Activated CD8-positive, alpha-beta T cell treated with anti-CD3 and anti-CD28 coated beads, Interleukin-2, amount 10 ng/mL, durations not matched to agents 7 days and 5 days (primary cell): ENCODE data around the gene AFDN. TPM values are rescaled to one million over a fixed set of nuclear protein-coding genes. Genes with fewer than 3 reads are reported as not detected.

Experiments used
- ATAC-seq: fragments of 150-1000 bp; cut with Tn5 transposase; one replicate; pipeline ENCODE4 v1.10.0; 2021; ENCODE audit warnings: moderate library complexity
- CTCF ChIA-PET: fragments of 350-600 bp; sonication (Branson Sonifier 250); formaldehyde crosslinking; loops from one replicate; lab custom pipeline; 2021; ENCODE audit warnings: antibody characterized with exemption; lab: Charles Lee
- POLR2A ChIA-PET: fragments of 350-600 bp; sonication (Branson Sonifier 250); formaldehyde crosslinking; loops from one replicate; lab custom pipeline; 2021; ENCODE audit warnings: antibody characterized with exemption; lab: Charles Lee
- DNase-seq: peaks from one replicate; pipeline ENCODE4 v3.0.0-alpha.2; 2020
- H3K27ac Mint-ChIP-seq: one replicate; pipeline ENCODE4 v1.8.0; 2021; ENCODE audit warnings: mild to moderate bottlenecking, mixed read lengths
- H3K27me3 Mint-ChIP-seq: one replicate; pipeline ENCODE4 v1.8.0; 2021; ENCODE audit warnings: low read depth, mixed read lengths
- H3K36me3 Mint-ChIP-seq: one replicate; pipeline ENCODE4 v1.8.0; 2021; ENCODE audit warnings: low read depth, mixed read lengths
- H3K4me1 Mint-ChIP-seq: one replicate; pipeline ENCODE4 v1.8.0; 2021; ENCODE audit warnings: low read depth, mixed read lengths
- H3K4me3 Mint-ChIP-seq: one replicate; pipeline ENCODE4 v1.8.0; 2021; ENCODE audit warnings: mild to moderate bottlenecking, mixed read lengths
- H3K9me3 Mint-ChIP-seq: one replicate; pipeline ENCODE4 v1.8.0; 2022; ENCODE audit warnings: mixed read lengths; ENCODE audit not compliant: insufficient read depth
- total RNA-seq, 2 experiments: library from RNA; stranded (reverse); gene quantifications; one replicate each; pipeline ENCODE4 v1.2.3, GENCODE V29; 2021

Gene AFDN
- total RNA-seq, 2 experiments from 2014 or later = 20.9 to 24.2 TPM

GRCh38 chr6:167811442-167812087 is 15.1 kb upstream of the AFDN start:
- Mint-ChIP-seq H3K27ac (no peak overlapping the region), H3K27me3 (peaks cover 16% of the 10 kb centered on the region), H3K4me3 (no peak overlapping the region), H3K9me3 (no peaks in the 10 kb centered on the region), H3K36me3 (no peaks in the 10 kb centered on the region), H3K4me1 (no peaks in the 10 kb centered on the region)
- POLR2A ChIA-PET = no interaction called here
- no peak for ATAC-seq
- no peak for DNase-seq
- CTCF ChIA-PET = no interaction called here

- CTCF ChIA-PET = no interaction called here
- Mint-ChIP-seq H3K36me3 (no peaks in the 10 kb centered on the region), H3K4me1 (no peaks in the 10 kb centered on the region), H3K27me3 (peaks cover 16% of the 10 kb centered on the region), H3K9me3 (no peaks in the 10 kb centered on the region), H3K4me3 (no peak overlapping the region), H3K27ac (no peak overlapping the region)
- DNase-seq (no peak), ATAC-seq (no peak)
- POLR2A ChIA-PET = no interaction called here
Observed at GRCh38 chr6:167812088-167812487, 14.6 kb upstream of the AFDN start.

GRCh38 chr6:167815296-167815980 is 11.3 kb upstream of the AFDN start:
- H3K36me3 Mint-ChIP-seq = no peaks in the 10 kb centered on the region
- no peaks in the 10 kb centered on the region for H3K9me3 Mint-ChIP-seq
- no peak overlapping the region for H3K27ac Mint-ChIP-seq
- ATAC-seq = no peak
- ChIA-PET CTCF (no interaction called here), POLR2A (no interaction called here)
- peaks cover 3% of the 10 kb centered on the region for H3K4me1 Mint-ChIP-seq
- H3K4me3 Mint-ChIP-seq = no peak overlapping the region
- H3K27me3 Mint-ChIP-seq = peaks cover 29% of the 10 kb centered on the region
- no peak for DNase-seq

DNA sequence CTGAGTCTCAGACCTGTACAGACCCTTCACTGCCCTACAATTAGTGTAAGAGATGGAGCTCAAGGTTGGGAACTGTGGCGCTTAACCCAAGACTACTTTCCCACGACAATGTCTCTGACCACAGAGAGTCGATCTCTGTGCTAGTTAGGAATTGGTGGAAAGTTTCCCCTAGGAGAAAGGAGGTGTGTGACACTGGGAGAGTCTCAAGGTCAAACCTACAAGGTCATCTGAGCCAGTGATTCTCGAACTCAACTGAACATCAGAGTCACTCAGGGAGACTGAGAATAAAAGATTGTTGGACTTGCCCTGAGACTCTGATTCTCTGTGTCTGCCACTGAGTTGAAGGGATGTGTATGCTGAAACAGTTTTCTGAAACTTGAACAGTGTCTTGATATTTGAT is 9.7 kb upstream of the AFDN start:
- H3K4me1 Mint-ChIP-seq = peaks cover 3% of the 10 kb centered on the region
- H3K9me3 Mint-ChIP-seq = no peaks in the 10 kb centered on the region
- no peak for DNase-seq
- CTCF ChIA-PET = no interaction called here
- ATAC-seq = no peak
- H3K27ac Mint-ChIP-seq = no peak overlapping the region
- no peaks in the 10 kb centered on the region for H3K36me3 Mint-ChIP-seq
- H3K27me3 Mint-ChIP-seq = peaks cover 26% of the 10 kb centered on the region
- no peak overlapping the region for H3K4me3 Mint-ChIP-seq
- POLR2A ChIA-PET = no interaction called here

DNA sequence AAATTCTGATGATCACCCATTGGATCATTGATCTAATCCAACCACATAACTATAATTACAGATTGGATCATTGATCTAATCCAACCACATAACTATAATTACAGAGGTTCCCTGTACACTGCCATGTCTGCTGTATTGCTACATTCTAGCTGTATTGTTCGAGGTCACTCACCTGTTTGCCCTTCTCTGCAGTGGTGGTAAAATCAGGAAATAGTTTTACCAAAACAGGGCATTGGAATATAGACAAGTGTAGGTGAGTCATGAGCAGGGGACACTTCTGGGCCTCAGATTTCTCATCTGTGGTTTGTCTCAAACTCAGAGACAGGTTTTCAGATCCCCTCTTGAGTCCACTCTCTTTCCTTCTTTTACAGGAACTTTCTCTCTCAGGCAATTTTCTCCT is 9.0 kb upstream of the AFDN start:
- Mint-ChIP-seq H3K4me3 (no peak overlapping the region), H3K4me1 (peaks cover 3% of the 10 kb centered on the region), H3K36me3 (no peaks in the 10 kb centered on the region), H3K27me3 (peaks cover 28% of the 10 kb centered on the region), H3K9me3 (no peaks in the 10 kb centered on the region), H3K27ac (no peak overlapping the region)
- no peak for DNase-seq
- CTCF ChIA-PET = no interaction called here
- ATAC-seq = no peak
- POLR2A ChIA-PET = no interaction called here

DNA sequence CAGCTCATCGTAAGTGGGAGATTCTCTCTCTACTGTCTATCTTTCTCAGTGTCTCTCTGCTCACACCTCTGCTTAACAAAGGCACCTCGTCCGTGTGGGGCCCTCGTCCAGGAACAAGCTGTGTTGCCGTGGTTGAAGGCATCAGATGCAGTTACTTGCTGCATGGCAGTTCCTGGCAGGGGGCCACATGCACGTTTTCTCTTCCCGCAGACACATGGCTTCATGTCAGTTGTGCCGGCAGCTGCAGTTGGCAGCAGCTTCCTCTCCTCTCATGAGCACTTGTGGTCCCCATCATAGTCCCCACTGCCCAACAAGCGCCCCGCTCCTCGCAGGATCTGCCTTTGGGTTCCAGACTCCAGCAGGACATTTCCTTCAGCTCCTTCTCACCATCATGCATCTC is 7.1 kb upstream of the AFDN start:
- H3K36me3 Mint-ChIP-seq = no peaks in the 10 kb centered on the region
- ATAC-seq (no peak), DNase-seq (no peak)
- no peak overlapping the region for H3K4me3 Mint-ChIP-seq
- ChIA-PET POLR2A (no interaction called here), CTCF (interaction anchor here (0.7 kb wide), 1 partner anchor 33 kb away, joined by 3 read pairs; no protein-coding TSS in a partner anchor)
- no peak overlapping the region for H3K27ac Mint-ChIP-seq
- peaks cover 38% of the 10 kb centered on the region for H3K27me3 Mint-ChIP-seq
- no peaks in the 10 kb centered on the region for H3K9me3 Mint-ChIP-seq
- H3K4me1 Mint-ChIP-seq = peaks cover 3% of the 10 kb centered on the region

DNA sequence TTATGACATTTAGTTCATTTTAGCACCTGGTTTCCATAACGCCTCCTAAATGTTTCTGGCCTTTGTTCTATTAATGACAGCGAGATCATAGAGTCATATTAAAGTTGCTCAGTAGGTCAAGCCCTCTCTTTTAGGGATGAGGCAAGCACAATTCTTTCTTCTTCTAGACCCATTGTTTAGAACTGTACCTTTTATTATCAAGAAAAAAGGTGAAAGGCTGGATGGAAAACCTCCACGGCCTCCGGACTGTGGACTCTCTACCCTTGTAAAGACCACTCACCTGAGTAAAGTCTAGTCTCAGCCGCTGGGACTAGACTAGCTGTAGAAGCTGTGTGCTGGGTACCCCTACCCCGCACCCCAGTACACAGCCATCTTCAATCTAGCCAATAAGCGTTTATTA is 6.0 kb upstream of the AFDN start:
- no peak for DNase-seq
- Mint-ChIP-seq H3K27me3 (peaks cover 47% of the 10 kb centered on the region), H3K4me3 (no peak overlapping the region), H3K4me1 (peaks cover 8% of the 10 kb centered on the region), H3K27ac (no peak overlapping the region), H3K9me3 (no peaks in the 10 kb centered on the region), H3K36me3 (no peaks in the 10 kb centered on the region)
- POLR2A ChIA-PET = no interaction called here
- ATAC-seq = no peak
- CTCF ChIA-PET = no interaction called here

GRCh38 chr6:167824591-167825331 is 1.9 kb upstream of the AFDN start:
- peak overlapping the region; percentile 27 for H3K4me3 Mint-ChIP-seq
- ChIA-PET CTCF (no interaction called here), POLR2A (no interaction called here)
- ATAC-seq (no peak), DNase-seq (no peak)
- no peak overlapping the region for H3K27ac Mint-ChIP-seq
- H3K27me3 Mint-ChIP-seq = peaks cover 54% of the 10 kb centered on the region
- no peaks in the 10 kb centered on the region for H3K9me3 Mint-ChIP-seq
- peaks cover 26% of the 10 kb centered on the region for H3K4me1 Mint-ChIP-seq
- H3K36me3 Mint-ChIP-seq = peaks cover 7% of the 10 kb centered on the region

GRCh38 chr6:167825332-167826229 is 1.1 kb upstream of the AFDN start:
- Mint-ChIP-seq H3K4me3 (peak overlapping the region; percentile 83), H3K4me1 (peaks cover 32% of the 10 kb centered on the region), H3K36me3 (peaks cover 7% of the 10 kb centered on the region), H3K27me3 (peaks cover 57% of the 10 kb centered on the region), H3K9me3 (no peaks in the 10 kb centered on the region), H3K27ac (peak overlapping the region; percentile 34)
- CTCF ChIA-PET = no interaction called here
- POLR2A ChIA-PET = no interaction called here
- DNase-seq (no peak), ATAC-seq (no peak)

DNA sequence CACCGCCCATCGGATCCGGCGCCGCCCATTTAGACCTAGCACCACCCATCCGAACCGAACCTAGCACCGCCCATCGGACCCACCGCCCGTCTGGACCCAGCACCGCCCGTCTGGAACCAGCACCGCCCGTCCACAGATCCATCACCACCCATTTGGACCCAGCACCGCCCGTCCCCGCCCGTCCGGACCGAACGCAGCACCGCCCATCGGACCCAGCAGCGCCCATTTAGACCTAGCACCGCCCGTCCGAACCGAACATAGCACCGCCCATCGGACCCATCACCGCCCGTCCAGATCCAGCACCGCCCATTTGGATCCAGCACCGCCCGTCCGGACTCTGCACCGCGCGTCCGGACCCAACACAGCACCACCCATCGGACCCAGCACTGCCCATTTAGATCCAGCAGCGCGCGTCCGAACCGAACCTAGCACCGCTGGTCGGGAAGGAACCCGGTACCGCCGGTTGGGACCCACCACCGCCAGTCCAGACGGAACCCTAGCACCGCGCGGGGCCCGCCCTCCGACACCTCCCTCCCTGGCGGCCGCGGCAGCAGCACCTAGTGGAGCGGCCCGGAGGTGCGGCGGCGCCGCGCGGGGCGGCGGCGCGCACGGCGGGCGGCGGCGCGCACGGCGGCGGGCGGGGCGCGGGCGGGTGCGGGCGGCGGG is 348 bp upstream of the AFDN start:
- DNase-seq = peak; percentile 75
- Mint-ChIP-seq H3K4me3 (peak overlapping the region; percentile 83), H3K27me3 (peaks cover 56% of the 10 kb centered on the region), H3K4me1 (peaks cover 37% of the 10 kb centered on the region), H3K9me3 (no peaks in the 10 kb centered on the region), H3K36me3 (peaks cover 7% of the 10 kb centered on the region), H3K27ac (peak overlapping the region; percentile 34)
- ChIA-PET CTCF (no interaction called here), POLR2A (no interaction called here)
- peak; percentile 87 for ATAC-seq
